T-helper 2 cell treated with Interferon-gamma antibody and Interleukin-4, amounts not matched to agents 100 ng/mL and 5 ng/mL, for 36 hours (primary cell): ENCODE results near the gene SLC8A1. TPM values are rescaled to one million over a fixed set of nuclear protein-coding genes. Genes with fewer than 3 reads are reported as not detected.

Experiments
- intact Hi-C: fragments of 100-400 bp; cut with micrococcal nuclease; formaldehyde crosslinking; loops from one replicate; pipeline ENCODE4 v1.15.1; 2023
- total RNA-seq: library from RNA; stranded (reverse); gene quantifications from 2 replicates; pipeline ENCODE4 v1.2.3, GENCODE V29; 2022

SLC8A1 gene
- total RNA-seq, 1 donor from 2014 or later = 1.8 TPM

DNA sequence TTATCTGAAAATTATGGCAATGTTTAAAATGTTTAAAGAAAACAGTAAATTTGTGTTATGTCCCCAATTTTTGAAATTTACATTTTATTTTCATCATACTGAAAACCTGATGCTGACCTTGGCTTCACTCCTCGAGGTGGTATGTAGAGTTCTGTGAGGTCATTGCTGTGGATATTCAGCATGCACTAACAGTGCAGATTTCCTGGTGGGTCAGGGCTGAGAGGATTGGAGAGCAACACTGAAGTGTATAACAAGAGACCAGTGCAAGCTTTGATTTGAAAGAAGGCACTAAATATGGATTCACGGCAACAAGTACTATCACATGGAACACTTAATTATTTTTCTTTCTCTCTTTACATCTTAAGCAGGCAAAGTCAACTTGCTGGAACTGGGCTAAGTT lies 134.1 kb downstream of the SLC8A1 start:
- intact Hi-C loops = no loop called here

DNA sequence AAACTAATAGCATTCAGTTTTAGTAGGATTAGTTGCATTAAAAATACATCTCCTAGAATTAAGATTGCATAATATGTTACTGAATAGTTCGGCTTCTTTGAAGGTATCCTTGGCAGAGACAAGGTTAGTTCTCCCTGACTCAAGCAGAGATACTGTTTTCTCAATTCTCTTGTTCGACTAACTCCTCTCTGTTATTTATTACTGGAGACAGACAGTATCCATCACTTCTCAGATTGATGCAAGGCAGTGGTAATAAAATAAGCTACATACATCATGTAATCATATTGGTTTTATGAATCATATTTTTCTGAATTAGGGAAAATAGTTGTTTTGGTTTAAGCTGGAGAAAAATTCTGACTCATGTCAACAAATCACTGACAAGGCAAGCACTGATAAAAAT lies 134.8 kb downstream of the SLC8A1 start:
- intact Hi-C loops = no loop called here

DNA sequence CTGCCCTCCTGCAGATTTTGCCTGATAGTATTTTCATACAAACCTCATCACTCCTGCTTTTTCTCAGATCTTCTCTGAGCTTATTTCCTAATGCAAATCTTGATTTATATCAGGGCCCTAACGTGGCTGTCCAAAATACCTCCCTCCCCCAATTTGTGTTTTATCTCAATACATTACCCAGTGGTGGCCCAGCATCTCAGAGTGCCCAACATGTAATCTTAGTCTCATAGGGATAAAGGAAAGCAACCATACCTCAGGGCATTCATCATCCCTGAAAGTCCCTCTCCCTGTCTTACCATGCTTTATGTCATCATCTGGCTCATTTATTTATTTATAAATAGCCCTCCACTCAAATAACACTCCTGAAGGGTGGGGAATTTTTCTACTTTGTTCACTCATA lies 135.3 kb downstream of the SLC8A1 start:
- intact Hi-C loops = no loop called here

DNA sequence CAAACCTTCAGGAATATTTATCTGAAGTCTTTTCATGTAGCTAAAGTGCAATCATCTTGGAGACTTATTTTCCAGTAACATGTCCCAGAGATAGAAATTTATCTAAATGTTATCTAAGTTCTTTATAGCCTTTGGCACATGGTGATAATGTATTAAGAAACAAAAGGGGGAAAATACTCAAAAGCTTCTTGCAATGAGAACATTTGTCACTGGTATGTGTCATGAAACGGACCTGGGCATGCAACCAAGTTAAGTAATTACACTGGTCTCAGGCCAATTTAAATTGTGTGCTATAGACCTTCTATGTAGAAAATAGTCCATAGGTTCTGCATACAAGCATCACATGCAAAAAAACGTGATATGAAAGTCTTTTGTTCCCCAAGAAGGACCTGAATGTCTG lies 136.2 kb downstream of the SLC8A1 start:
- intact Hi-C loops = no loop called here

DNA sequence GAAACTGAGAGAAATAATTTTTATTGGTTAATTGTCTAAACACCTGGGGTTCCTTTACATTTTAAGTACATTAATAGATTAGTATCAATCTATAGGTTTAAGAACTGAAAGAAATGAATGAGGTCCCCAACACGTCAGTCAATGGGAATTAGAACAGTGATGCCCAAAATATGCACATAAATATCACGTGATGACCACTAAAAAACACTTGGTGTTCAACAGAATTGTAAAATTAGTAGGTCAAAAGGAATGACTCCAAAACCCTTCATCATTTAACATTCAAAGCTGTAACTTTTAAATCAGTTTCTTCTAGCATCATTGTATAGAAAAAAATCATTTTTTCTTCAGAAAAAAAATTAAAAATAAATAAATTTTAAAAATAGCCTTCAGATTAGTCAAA lies 140.9 kb downstream of the SLC8A1 start:
- intact Hi-C loops = no loop called here

DNA sequence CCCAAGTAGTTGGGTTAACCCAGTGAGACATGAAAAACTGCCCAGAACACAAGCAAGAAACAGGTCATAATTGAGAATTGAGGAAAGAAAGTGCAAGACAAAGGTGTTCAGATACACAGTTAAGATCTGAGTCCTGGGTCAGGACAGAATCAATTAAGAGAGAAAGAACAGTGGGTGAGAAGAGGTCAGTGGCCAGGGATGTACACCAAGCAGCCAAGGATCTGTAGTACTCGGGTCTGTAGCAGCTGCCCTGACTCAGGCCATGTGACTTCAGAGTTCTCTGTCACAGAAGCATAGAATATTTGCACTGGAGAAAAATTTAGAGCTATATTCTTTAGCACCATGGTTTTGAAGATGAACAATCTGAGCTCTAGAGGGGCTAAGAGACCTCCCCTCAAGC lies 141.6 kb downstream of the SLC8A1 start:
- intact Hi-C loops = no loop called here

DNA sequence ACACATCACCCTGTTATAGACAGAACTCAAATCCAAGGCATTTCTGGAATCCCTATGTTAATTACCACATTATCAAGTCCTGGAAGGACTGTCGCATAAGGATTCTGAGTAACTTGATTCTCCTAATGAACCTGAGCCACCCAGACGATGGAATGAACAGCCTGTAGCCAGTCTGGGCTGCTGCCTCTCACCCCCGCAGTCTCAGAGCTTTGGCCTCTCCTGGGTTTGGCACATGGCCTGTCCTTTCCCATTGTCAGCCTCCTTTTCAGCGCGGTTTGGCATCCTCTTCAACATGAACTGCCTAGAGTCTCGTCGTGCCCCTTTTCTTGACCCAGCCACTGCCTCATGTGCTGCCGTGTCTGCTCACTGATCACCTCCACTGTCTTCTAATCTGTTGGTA lies 147.6 kb downstream of the SLC8A1 start:
- intact Hi-C loops = no loop called here

DNA sequence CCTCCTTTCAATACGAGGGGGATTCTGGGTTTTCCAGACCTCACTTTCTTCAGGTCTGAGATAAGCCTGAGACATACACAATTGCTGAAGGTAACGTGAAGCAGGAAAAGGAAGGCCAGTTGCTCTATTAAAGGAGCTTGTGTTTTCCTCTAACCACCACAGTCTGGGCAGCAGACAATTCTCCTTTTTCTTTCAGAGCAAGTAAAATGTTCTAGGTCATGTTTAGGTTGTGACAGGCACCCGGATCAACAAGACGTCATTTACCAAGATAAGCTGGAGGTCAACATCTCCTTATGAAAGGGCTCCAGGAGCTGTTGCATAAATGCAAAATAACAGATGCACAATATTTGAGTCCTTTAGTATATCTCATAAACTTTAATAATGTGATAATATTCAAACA lies 148.1 kb downstream of the SLC8A1 start:
- intact Hi-C loops = no loop called here

DNA sequence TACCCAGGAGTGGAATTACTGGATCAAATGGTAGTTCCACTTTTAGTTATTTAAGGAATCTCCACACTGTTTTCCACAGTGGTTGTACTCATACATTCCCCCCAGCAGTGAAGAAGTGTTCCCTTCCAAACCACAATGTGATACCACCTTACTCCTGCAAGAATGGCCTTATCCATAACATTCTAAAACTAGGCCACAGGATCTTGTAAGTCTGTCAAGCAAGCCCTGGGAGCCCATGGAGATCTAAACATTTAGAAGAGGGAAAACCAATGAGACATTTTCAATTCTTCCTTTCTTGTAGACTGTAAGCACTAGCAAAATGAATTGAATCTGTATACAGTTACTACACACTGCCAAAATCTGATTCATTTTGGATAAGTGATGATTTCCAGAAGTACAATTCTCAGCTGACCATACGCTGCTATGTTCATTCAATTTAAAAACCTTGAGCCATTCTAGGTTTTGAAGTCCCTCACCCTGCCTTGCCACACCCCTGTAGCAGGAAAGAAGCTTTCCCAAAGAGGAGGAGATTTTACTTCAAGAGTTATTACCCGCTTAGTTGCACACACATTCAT lies 149.1 kb downstream of the SLC8A1 start:
- intact Hi-C loops = no loop called here

DNA sequence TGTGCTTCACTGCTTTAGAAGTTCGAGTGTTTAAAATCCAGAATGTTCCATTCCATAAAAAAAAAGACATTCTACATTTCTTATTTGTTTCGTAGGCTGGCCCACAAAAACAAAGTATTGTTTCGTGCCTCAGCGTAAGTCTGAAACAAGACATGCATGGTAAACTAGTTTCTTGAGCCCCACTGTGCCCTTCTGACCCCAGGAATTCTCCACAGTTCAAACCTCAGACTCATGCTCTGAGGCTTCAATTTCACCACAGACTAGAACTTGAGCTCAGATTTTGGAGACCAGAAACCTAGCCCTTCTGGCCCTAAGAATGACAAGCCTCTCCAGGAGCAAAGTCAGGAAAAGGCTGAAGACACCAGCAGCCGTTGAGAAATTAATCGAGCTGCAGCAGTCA lies 151.5 kb downstream of the SLC8A1 start:
- intact Hi-C loops = no loop called here

DNA sequence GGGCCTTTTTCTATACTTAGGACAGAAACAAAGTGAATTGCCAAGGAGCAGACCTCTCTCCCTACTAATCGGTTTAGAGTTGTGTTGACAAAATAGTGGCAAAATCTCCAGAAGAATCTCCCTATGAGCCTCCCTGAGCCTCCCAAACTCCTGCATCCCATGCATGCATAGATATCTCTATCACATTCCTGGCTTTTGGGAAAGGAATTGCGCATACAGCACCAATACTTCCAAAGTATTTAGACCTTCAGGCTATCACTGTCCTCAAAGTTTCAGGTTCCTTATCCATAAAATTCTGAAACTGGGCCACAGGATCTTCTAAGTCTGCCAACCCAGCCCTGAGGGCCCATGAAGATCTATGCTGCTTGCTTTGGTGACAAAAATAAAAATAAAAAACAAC lies 152.1 kb downstream of the SLC8A1 start:
- intact Hi-C loops = no loop called here

DNA sequence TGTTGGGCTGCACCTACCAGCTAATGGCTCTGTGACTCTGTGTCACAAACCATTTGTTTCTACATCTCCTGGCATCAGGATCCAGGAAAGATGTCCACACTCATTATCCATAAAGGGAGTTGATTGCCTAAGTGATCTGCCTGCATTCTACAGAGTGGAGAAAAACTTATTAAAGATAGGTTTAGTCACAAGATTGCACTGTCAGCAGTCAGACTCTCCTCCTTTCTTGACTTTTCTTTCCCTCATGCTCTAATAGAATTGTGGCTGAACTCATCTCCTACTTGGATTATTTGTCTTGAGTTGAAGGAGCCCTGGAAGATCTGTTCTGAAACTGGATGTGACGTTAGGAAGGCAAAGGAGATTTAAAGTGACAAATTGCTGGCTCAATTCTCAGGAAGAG lies 152.7 kb downstream of the SLC8A1 start:
- intact Hi-C loops = no loop called here

DNA sequence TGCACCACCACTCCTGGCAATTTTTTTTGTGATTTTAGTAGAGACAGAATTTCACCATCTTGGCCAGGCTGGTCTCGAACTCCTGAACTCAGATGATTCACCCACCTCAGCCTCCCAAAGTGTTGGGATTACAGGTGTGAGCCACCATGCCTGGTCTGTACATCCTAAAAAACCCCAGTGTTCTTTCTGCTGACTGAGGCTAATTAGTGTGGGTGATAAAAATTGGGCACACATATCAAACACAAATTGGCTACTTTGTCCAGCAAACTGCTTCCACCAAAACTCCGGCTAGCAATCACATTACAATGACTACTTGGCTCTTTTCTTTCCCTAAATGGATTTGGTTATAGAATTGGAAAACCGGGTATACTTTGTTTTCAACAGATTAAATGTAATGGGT lies 153.9 kb downstream of the SLC8A1 start:
- intact Hi-C loops = no loop called here

DNA sequence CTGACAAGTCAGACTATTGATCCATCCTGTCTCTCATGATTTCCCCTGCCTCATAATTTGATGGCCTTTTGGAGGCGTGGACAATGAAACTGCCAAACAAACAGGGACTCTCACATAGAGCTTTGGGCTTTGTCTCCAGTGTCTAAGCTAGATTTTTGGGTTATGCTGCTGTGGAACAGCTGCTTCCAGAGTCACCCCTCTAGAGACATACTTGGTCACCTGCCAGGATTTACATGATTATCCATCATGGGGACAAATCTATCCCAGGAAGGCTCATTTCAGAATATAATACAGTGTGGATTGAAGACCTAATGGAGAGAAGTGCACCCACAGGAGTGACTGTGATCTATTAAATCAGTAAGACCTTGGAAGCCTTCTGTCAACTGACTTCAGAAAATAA lies 159.6 kb downstream of the SLC8A1 start:
- intact Hi-C loops = no loop called here

DNA sequence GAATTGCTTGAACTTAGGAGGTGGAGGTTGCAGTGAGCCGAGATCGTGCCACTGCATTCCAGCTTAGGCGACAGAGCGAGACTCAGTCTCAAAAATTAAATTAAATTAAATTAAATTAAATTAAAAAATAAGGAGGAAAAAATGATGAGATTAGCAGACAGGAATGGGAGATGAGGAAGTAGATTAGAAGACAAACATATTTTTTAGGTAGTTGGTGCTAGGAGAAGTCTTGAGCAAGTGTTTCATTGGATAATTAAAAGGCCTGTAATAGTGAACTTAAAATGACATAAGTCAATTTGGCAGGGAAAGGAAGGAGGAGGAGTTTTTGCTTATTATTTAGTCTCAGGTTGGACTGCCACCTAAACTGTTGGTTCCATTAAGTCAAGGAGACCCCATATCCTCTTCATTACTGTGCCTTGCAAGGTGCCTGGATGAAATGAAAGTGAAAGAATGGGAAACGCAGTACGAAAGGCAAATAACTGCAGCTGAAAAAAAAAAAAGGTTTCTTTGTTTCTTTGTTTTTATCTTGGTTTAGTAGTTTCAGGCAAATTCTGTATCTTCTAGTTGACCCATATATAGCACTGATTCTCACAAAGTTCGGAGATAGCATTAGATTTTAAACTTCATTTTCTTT lies 162.0 kb downstream of the SLC8A1 start:
- intact Hi-C loops = no loop called here

DNA sequence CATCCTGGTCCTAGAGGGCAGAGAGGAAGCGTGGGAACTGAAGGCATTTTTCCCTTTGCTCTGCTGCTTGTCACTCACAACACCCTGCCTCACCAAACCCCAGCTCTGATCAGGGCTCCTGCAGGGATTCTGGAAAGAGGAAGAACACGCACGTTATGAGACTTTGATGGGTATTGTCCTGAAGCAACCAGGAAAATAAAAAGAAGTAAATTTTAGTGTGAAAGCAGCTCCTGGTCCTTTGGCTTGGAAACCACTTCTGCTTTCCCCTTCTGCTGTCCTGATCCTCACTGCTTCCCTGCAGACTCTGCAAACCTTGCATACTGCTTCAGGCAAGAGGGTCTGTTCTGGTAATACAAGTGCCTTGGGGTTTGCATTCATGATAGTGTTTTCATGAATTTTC lies 164.1 kb downstream of the SLC8A1 start:
- intact Hi-C loops = no loop called here

DNA sequence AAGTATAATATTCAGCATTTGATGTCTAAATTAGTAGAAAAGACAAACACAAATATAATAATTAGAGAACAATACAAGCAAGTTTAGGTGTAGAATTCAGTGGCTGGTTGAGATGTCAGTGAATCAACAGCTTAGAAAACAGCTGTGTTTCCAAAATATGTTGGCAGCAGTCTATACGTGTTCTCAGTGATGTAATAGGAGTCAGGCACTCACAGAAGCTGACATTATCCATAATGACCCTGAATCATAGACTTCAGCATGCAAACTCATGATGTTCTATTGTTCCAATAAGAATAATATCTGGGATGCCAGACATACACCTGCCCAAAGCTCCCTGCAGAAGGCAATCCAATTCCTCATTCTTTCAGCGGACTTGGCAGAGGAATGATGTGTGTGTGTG lies 164.7 kb downstream of the SLC8A1 start:
- intact Hi-C loops = no loop called here

DNA sequence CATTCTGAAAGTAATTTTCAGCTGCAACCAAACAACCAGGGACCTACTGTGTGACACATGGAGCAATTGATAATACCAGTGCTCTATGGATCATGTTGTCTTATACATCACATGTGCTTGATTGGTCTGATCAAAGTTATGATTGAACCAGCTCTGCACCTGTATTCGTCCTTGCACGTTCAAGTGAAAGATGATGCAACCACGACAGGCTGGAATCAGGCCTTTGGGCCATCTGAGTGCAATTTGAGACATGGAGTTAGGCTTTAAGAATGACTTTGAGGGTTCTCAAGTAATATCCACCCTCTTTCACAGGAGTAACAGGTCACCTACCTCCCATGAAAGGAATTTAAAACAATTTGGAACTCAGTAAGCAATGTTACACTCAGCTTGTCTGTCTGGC lies 165.2 kb downstream of the SLC8A1 start:
- intact Hi-C loops = no loop called here

DNA sequence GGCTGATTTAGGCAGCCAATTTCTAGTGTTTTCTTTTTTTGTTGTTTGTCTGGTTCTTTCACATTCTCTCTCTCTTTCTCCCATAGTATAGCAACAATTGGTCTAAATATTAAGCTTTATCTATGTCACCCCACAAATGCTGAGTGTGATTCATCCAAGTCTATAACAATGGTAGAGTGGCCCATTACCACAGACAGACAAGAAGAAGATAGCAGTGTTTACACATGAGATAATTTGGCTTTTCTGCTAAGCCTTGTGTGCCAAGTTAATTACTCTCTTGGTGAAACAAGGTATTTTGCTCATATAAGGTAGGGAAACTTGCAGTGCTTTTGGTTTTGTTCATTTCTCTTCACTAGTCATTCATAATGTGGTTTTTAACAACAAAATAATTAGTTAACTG lies 166.5 kb downstream of the SLC8A1 start:
- intact Hi-C loops = no loop called here

DNA sequence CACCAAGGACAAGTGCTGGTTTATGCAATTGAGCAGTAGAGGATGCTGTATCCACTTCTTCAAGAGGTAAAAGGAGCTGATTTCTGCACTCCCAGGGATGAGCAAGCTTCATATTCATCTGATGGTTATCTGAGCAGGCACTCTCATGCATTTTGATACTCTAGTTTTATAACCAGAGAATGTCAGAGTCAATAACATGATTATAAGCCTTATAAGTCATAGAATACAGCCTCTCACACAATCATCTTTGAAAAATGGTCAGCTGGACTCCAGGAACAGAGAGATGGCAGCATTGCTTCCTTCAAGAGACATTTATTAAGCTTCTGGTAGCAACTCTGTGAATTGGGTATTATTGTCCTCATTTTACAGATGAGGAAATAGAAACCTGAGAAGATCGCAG lies 167.1 kb downstream of the SLC8A1 start:
- intact Hi-C loops = no loop called here

DNA sequence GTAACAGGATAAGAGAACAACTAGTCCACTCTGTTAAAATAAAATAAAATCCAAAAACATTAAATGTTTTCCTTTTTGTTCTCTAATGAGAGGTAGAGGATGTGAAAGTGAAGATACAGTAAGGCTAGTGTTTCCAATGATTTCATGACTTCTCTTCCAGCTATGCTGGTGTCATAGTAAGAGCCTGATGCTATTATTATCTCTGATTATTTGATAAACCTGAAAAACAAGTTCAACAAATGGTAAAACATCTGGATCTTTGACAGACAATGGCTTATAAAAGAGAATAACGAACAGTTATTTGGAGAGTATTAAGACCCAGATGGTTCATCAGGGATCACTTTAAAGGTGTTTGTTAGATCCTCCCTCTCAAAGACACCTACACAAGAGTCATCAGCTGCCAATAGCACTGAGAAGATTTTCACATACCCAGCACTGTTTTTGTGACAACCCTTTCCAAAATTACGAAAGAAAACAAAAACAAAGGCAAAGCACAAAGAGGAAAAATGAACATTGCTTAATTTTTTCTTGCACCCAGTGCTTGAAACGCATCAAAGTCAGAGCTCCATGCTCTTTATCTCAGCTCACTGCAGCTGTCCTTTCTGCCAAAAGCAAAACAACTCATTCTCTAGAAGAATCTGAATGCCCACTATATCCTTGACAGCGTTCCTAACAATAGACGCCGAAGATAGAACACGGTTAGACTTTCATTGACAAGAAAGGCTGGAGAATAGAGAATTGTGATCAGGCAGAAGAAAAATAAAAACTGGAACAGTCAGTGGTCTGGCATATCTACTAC lies 168.6 kb downstream of the SLC8A1 start:
- intact Hi-C loops = no loop called here

DNA sequence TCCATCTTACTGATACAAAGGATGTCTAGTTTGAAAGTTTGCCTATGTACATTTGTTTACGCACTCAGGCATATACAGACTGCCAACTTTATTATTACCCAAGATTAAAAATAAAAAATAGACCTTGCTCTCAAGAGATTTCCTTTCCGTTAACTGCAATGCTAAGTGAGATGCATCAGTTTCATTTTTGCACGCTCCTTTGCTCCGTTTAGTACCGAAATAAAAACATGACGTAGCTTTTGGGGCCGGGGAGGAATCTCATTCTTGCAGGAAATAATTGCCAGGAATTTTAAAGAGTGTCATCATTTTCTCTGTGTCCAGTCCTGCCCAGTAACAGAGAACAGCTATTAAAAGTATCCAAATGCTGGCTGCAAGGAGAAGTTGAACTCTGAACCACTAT lies 169.5 kb downstream of the SLC8A1 start:
- intact Hi-C loops = no loop called here
